ENCODE data around the gene SPTB.

SPTB gene

GRCh38 chr14:64792871-64793560 is 86.7 kb downstream of the SPTB start:
- in situ Hi-C loops (cut with HindIII; ENCODE audit: low sequenced_read_pairs) = no loop called here

GRCh38 chr14:64792231-64792630 is 87.5 kb downstream of the SPTB start:
- in situ Hi-C loops (cut with HindIII; ENCODE audit: low sequenced_read_pairs) = no loop called here

- in situ Hi-C loops (cut with HindIII; ENCODE audit: low sequenced_read_pairs) = no loop called here
Measured at GRCh38 chr14:64790478-64790877, 89.2 kb downstream of the SPTB start.

- in situ Hi-C loops (cut with HindIII; ENCODE audit: low sequenced_read_pairs) = no loop called here
Measured at GRCh38 chr14:64789696-64790095, 90.0 kb downstream of the SPTB start.

- in situ Hi-C loops (cut with HindIII; ENCODE audit: low sequenced_read_pairs) = no loop called here
Measured at GRCh38 chr14:64788706-64789105, 91.0 kb downstream of the SPTB start.

- in situ Hi-C loops (cut with HindIII; ENCODE audit: low sequenced_read_pairs) = no loop called here
Measured at GRCh38 chr14:64787619-64788018, 92.1 kb downstream of the SPTB start.

- in situ Hi-C loops (cut with HindIII; ENCODE audit: low sequenced_read_pairs) = no loop called here
Measured at GRCh38 chr14:64786296-64787149, 93.2 kb downstream of the SPTB start.

GRCh38 chr14:64784006-64784405 is 95.7 kb downstream of the SPTB start:
- in situ Hi-C loops (cut with HindIII; ENCODE audit: low sequenced_read_pairs) = no loop called here

- in situ Hi-C loops (cut with HindIII; ENCODE audit: low sequenced_read_pairs) = no loop called here
Measured at GRCh38 chr14:64782196-64782595, 97.5 kb downstream of the SPTB start.

GRCh38 chr14:64779472-64779871 is 100.2 kb downstream of the SPTB start:
- in situ Hi-C loops (cut with HindIII; ENCODE audit: low sequenced_read_pairs) = no loop called here

GRCh38 chr14:64778104-64778754 is 101.5 kb downstream of the SPTB start:
- in situ Hi-C loops (cut with HindIII; ENCODE audit: low sequenced_read_pairs) = no loop called here

GRCh38 chr14:64777461-64777860 is 102.2 kb downstream of the SPTB start:
- in situ Hi-C loops (cut with HindIII; ENCODE audit: low sequenced_read_pairs) = no loop called here

GRCh38 chr14:64775081-64775777 is 104.5 kb downstream of the SPTB start:
- in situ Hi-C loops (cut with HindIII; ENCODE audit: low sequenced_read_pairs) = no loop called here

GRCh38 chr14:64774272-64774671 is 105.4 kb downstream of the SPTB start:
- in situ Hi-C loops (cut with HindIII; ENCODE audit: low sequenced_read_pairs) = no loop called here

GRCh38 chr14:64773577-64773976 is 106.1 kb downstream of the SPTB start:
- in situ Hi-C loops (cut with HindIII; ENCODE audit: low sequenced_read_pairs) = no loop called here

- in situ Hi-C loops (cut with HindIII; ENCODE audit: low sequenced_read_pairs) = no loop called here
Measured at GRCh38 chr14:64773046-64773445, 106.7 kb downstream of the SPTB start.

GRCh38 chr14:64772397-64772950 is 107.2 kb downstream of the SPTB start:
- in situ Hi-C loops (cut with HindIII; ENCODE audit: low sequenced_read_pairs) = no loop called here

GRCh38 chr14:64771161-64771560 is 108.5 kb downstream of the SPTB start:
- in situ Hi-C loops (cut with HindIII; ENCODE audit: low sequenced_read_pairs) = no loop called here

- in situ Hi-C loops (cut with HindIII; ENCODE audit: low sequenced_read_pairs) = no loop called here
Measured at GRCh38 chr14:64770751-64771150, 109.0 kb downstream of the SPTB start.

GRCh38 chr14:64769096-64770020 is 110.3 kb downstream of the SPTB start:
- in situ Hi-C loops (cut with HindIII; ENCODE audit: low sequenced_read_pairs) = no loop called here

All from endothelial cell of hepatic sinusoid (primary cell).